Fibroblast of pulmonary artery (primary cell): ENCODE measurements around the gene JADE3.

Experiments
- DNase-seq: peaks from one replicate; pipeline ENCODE4 v3.0.0-alpha.2; 2010; ENCODE audit warnings: low read depth
- H3K4me3 ChIP-seq: replicated peaks from 2 replicates; pipeline ENCODE4 v1.5.1; 2011; ENCODE audit warnings: low read depth, mild to moderate bottlenecking, control low read depth, low read length, moderate library complexity
- TF ChIP-seq, protein P1 (sequence below): IDR thresholded peaks from 2 replicates; pipeline ENCODE4 v1.5.1; 2011; ENCODE audit warnings: mild to moderate bottlenecking, control low read depth, low read length, inconsistent platforms; ENCODE audit errors: missing control alignments

The JADE3 gene

DNA sequence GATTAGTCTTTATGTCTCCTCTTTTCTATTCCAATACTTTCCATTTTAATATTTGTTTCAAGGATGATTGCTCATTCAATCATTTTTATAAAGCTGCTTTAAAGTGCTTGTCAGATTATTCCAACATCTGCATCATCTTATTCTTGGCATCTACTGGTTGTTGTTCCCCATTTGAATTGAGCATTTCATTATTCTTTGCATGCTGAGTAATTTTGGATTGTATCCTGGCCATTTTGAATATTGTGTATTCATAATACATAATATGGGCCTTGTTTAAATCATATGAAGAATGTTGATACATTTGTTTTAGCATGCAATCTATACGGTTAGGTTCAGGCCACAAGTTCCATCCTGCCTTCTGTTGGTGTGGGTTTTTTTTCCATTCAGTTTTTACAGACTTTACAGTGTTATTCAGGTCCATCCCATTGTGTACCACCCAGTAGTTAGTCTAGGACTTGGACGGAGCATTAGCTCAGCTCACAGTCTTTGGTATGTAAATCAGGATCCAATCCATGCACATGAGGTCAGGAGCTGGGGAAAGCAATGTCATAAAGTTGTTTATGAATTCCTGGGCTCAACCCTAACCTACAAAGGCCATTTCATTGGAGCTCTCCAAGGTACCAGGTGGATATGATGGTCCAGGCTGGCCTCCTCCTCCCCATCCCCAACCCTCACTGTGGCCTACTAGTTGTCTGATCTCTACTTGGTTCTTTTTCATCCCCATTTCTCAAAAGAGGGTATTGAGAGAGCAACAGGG, 186.3 kb downstream of the JADE3 start:
- no peak overlapping the region for H3K4me3 ChIP-seq
- TF ChIP-seq, protein P1, sequence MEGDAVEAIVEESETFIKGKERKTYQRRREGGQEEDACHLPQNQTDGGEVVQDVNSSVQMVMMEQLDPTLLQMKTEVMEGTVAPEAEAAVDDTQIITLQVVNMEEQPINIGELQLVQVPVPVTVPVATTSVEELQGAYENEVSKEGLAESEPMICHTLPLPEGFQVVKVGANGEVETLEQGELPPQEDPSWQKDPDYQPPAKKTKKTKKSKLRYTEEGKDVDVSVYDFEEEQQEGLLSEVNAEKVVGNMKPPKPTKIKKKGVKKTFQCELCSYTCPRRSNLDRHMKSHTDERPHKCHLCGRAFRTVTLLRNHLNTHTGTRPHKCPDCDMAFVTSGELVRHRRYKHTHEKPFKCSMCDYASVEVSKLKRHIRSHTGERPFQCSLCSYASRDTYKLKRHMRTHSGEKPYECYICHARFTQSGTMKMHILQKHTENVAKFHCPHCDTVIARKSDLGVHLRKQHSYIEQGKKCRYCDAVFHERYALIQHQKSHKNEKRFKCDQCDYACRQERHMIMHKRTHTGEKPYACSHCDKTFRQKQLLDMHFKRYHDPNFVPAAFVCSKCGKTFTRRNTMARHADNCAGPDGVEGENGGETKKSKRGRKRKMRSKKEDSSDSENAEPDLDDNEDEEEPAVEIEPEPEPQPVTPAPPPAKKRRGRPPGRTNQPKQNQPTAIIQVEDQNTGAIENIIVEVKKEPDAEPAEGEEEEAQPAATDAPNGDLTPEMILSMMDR, result no peak
- no peak for DNase-seq

DNA sequence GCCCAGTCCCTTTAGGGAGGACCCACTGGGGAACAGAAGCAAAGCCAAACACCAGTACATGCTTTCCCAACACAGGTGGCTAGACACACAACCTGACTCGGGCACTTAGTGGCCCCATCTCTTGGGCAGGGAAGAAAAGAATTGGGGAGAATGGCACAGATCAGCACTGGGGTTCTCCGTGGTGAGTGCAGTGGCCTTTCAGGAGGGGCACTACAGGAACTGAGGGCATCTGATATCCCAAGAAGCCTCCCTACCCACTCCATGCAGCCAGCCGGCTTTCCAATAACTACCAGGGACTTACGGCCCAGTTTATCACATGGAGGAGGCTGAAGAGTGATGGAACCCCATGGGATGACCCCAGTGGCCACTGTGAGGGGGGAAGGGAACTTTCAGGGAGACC, 189.0 kb downstream of the JADE3 start:
- TF ChIP-seq, protein P1, result no peak
- DNase-seq, result no peak

More for the DNA sequence above, 189.0 kb downstream of the JADE3 start:
- no peak overlapping the region for H3K4me3 ChIP-seq
